Upper lobe of right lung (tissue), 1 donor: ENCODE results near the gene TRAF1. TPM values are rescaled to one million over a fixed set of nuclear protein-coding genes. Genes with fewer than 3 reads are reported as not detected.

Source experiments
- ATAC-seq: fragments of 200-7000 bp; cut with Tn5 transposase; one replicate; pipeline ENCODE4 v1.9.1; 2020; ENCODE audit warnings: mild to moderate bottlenecking, moderate library complexity
- DNase-seq: peaks from one replicate; pipeline ENCODE4 v3.0.0-alpha.2; 2020
- H3K27ac ChIP-seq: fragments of 200-600 bp; one replicate; pipeline ENCODE4 v1.8.0; 2022
- H3K27me3 ChIP-seq: fragments of 200-600 bp; one replicate; pipeline ENCODE4 v1.8.0; 2022; ENCODE audit warnings: mild to moderate bottlenecking
- H3K36me3 ChIP-seq: fragments of 200-600 bp; one replicate; pipeline ENCODE4 v1.8.0; 2022
- H3K4me1 ChIP-seq: fragments of 200-600 bp; one replicate; pipeline ENCODE4 v1.8.0; 2022
- H3K4me3 ChIP-seq: fragments of 200-600 bp; one replicate; pipeline ENCODE4 v1.8.0; 2022; ENCODE audit warnings: mild to moderate bottlenecking
- H3K9me3 ChIP-seq: fragments of 200-600 bp; one replicate; pipeline ENCODE4 v1.8.0; 2022
- CTCF ChIP-seq: fragments of 200-600 bp; IDR thresholded peaks from one replicate; pipeline ENCODE4 v1.8.0; 2022; ENCODE audit warnings: antibody characterized with exemption
- intact Hi-C: fragments of 100-400 bp; cut with DNase I; formaldehyde crosslinking; loops from one replicate; pipeline ENCODE4 v1.11.0; 2022
- total RNA-seq: library from RNA; stranded (reverse); fragmentation: NEBNext Ultra II Directional; extraction: Animal tissue kit (Norgen Biotek cat#: 25700); gene quantifications from one replicate; pipeline ENCODE4 v1.2.1, GENCODE V29; 2021
- donor health status: DM: no; HTN: yes; CAD: no; lungs with severe emphysema.

The TRAF1 gene
- total RNA-seq, 1 donor from 2014 or later: 6.0 TPM

- H3K9me3 ChIP-seq: no peaks in the 10 kb centered on the region
- H3K27me3 ChIP-seq: no peaks in the 10 kb centered on the region
- no peak for TF ChIP-seq CTCF
- no peak overlapping the region for H3K27ac ChIP-seq
- DNase-seq: no peak
- no peaks in the 10 kb centered on the region for H3K36me3 ChIP-seq
- intact Hi-C loops: loop anchor here (10.0 kb wide), 1 partner anchor 56 kb away; no protein-coding TSS in a partner anchor
- no peaks in the 10 kb centered on the region for H3K4me1 ChIP-seq
- H3K4me3 ChIP-seq: no peak overlapping the region
- ATAC-seq: no peak
Measured at GRCh38 chr9:120878188-120879130, 48.1 kb downstream of the TRAF1 start.

DNA sequence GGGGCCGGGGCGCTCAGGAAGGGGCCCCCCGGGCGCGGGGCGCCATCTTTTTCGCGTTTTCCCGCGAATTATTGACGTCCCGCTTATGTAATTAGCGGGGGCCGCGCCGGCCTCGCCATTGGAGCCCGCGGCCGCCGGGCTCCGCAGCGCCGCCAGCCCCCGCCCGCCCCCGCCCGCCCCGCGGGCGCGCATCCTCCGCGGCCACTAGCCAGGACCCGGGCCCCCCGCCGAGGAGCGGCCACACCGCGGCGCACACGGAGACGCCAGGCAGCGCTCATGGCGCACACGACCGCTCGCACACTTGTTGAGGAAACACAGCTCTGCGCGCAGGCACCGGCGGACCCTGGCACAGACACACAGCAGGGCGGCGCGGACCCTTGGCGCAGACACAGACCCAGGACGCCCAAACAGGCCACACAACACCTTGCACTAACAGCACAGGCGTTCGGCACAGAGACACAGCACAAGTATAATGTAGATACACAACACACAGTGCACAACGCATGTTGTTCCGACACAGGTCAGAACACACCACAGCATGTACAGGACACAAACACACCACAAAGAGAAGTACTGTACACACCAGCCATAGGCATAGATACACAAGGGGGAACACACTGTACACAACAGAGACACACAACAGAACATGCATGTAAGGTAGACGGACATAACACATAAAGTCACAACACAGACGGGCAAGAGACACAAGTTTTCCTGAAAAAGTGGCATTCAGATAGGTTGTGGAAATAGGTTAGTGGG, 49.1 kb downstream of the TRAF1 start:
- peak; percentile 80 for DNase-seq
- ATAC-seq: peak; percentile 59
- H3K36me3 ChIP-seq: no peaks in the 10 kb centered on the region
- H3K4me3 ChIP-seq: peak overlapping the region; percentile 76
- H3K9me3 ChIP-seq: no peaks in the 10 kb centered on the region
- H3K27ac ChIP-seq: peak overlapping the region; percentile 79
- intact Hi-C loops: loop anchor here (10.0 kb wide), 1 partner anchor 57 kb away; no protein-coding TSS in a partner anchor
- H3K27me3 ChIP-seq: no peaks in the 10 kb centered on the region
- H3K4me1 ChIP-seq: no peaks in the 10 kb centered on the region
- TF ChIP-seq CTCF: no peak

- Histone ChIP-seq H3K27me3 (no peaks in the 10 kb centered on the region), H3K4me1 (no peaks in the 10 kb centered on the region), H3K27ac (peak within 1 kb of the TSS; percentile 90), H3K9me3 (no peaks in the 10 kb centered on the region), H3K36me3 (no peaks in the 10 kb centered on the region), H3K4me3 (peak within 1 kb of the TSS; percentile 76)
- no peak for TF ChIP-seq CTCF
- intact Hi-C loops: loop anchor here (10.0 kb wide), 1 partner anchor 58 kb away; no protein-coding TSS in a partner anchor
- peak; percentile 75 for DNase-seq
- ATAC-seq: peak; percentile 6
Measured at GRCh38 chr9:120876842-120877240, 49.8 kb downstream of the TRAF1 start, which contains the start of gene PHF19. TSS of gene PHF19 (minus strand) at chr9:120877188. CDS start at chr9:120874741, 2,447 bp downstream.

DNA sequence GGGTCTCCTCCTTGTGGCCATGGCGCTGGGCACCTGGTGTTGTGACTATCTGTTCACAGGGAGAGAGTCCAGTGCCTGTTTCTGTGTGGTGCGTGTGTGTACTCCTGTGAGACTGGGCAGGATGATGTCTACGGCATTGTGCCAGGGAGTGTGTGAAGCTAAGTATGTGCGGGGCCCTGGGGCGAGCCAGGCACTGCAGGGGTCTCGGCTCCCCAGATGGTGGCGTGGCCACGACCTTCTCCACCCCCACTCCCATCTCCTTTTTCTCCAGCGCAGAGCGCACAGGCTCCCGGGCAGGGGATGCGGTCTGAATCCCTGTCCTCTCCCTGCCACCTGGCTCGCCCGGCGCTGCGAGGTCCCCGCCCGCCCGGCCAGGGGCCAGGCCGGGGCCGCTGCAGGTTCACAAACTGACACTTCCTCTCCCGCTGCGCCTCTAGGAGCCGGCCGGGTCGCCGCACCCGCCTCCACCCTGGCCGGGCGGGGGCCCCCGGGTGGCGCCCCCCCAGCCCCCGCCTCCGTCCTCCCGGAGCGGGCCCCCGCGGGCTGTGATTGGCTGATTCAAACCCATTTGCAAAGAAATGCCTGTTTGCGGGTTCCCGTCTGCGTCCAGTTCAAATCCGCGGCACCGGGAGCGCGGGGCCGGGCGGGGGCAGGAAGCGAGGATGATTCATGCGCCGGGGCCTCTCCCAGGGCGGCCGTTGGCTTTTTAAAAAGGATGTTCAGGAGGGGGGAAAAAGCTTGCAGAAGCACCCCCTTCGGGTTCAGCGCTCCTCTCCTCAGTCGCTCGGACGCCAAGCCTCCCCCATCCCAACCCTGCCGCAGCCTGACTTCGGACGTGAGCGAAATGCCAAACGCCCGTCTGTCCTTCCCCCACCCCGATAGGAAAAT, 50.4 kb downstream of the TRAF1 start:
- ATAC-seq (peak; percentile 82), DNase-seq (peak; percentile 90)
- Histone ChIP-seq H3K36me3 (no peaks in the 10 kb centered on the region), H3K4me3 (peak overlapping the region; percentile 76), H3K27ac (peak overlapping the region; percentile 90), H3K4me1 (no peaks in the 10 kb centered on the region), H3K27me3 (no peaks in the 10 kb centered on the region), H3K9me3 (no peaks in the 10 kb centered on the region)
- no peak for TF ChIP-seq CTCF
- intact Hi-C loops: loop anchor here (10.0 kb wide), 1 partner anchor 59 kb away; no protein-coding TSS in a partner anchor

GRCh38 chr9:120875643-120875953, 51.0 kb downstream of the TRAF1 start:
- intact Hi-C loops: loop anchor here (10.0 kb wide), 1 partner anchor 59 kb away; no protein-coding TSS in a partner anchor
- Histone ChIP-seq H3K9me3 (no peaks in the 10 kb centered on the region), H3K4me1 (no peaks in the 10 kb centered on the region), H3K4me3 (peak overlapping the region; percentile 76), H3K36me3 (no peaks in the 10 kb centered on the region), H3K27me3 (no peaks in the 10 kb centered on the region), H3K27ac (peak overlapping the region; percentile 90)
- no peak for ATAC-seq
- DNase-seq: no peak
- no peak for TF ChIP-seq CTCF
